Calu3 (cell line): ENCODE measurements around the gene CACNB3. TPM values are rescaled to one million over a fixed set of nuclear protein-coding genes. Genes with fewer than 3 reads are reported as not detected.
A peak's percentile ranks its signal among the peaks of the same experiment; 100 is the strongest.

ENCODE experiments used
- BruUV-seq: library from RNA; stranded (reverse); fragments of 400-500 nt; replicated peaks from 2 replicates; lab custom pipeline; 2021; lab: Mats Ljungman, UMichigan
- CTCF ChIA-PET: fragments of 300-600 bp; sonication (Branson Sonifier 250); formaldehyde crosslinking; loops from one replicate; lab custom pipeline; 2022; ENCODE audit warnings: antibody characterized with exemption; lab: Charles Lee
- DNase-seq: peaks from one replicate; pipeline ENCODE4 v3.0.0; 2022
- H3K27ac Mint-ChIP-seq: one replicate; pipeline ENCODE4 v1.8.0; 2022; ENCODE audit warnings: mixed read lengths; ENCODE audit not compliant: unreplicated experiment
- H3K27me3 Mint-ChIP-seq: one replicate; pipeline ENCODE4 v1.8.0; 2022; ENCODE audit warnings: mixed read lengths; ENCODE audit not compliant: unreplicated experiment
- H3K36me3 Mint-ChIP-seq: one replicate; pipeline ENCODE4 v1.8.0; 2022; ENCODE audit warnings: mild to moderate bottlenecking, moderate library complexity, mixed read lengths; ENCODE audit not compliant: insufficient read depth, unreplicated experiment
- H3K4me1 Mint-ChIP-seq: one replicate; pipeline ENCODE4 v1.8.0; 2022; ENCODE audit warnings: mild to moderate bottlenecking, low read depth, mixed read lengths; ENCODE audit not compliant: unreplicated experiment
- H3K4me3 Mint-ChIP-seq: one replicate; pipeline ENCODE4 v1.8.0; 2022; ENCODE audit warnings: mild to moderate bottlenecking, low read depth, moderate library complexity, mixed read lengths; ENCODE audit not compliant: unreplicated experiment
- H3K9me3 Mint-ChIP-seq: one replicate; pipeline ENCODE4 v1.8.0; 2022; ENCODE audit warnings: low read depth, mixed read lengths; ENCODE audit not compliant: unreplicated experiment
- CTCF ChIP-seq: fragments of 200-600 bp; IDR thresholded peaks from one replicate; pipeline ENCODE4 v1.8.0; 2022; ENCODE audit warnings: antibody characterized with exemption; ENCODE audit not compliant: unreplicated experiment
- intact Hi-C: fragments of 100-400 bp; cut with micrococcal nuclease; formaldehyde crosslinking; loops from one replicate; pipeline ENCODE4 v1.10.0; 2022; ENCODE audit not compliant: unreplicated experiment
- total RNA-seq: library from RNA; stranded (reverse); gene quantifications from 2 replicates; pipeline ENCODE4 v1.2.3, GENCODE V29; 2022

CACNB3 gene
- total RNA-seq, 1 experiment from 2014 or later: 21.1 TPM

GRCh38 chr12:48818831-48819590 is 715 bp downstream of the CACNB3 start:
- no peaks in the 10 kb centered on the region for H3K9me3 Mint-ChIP-seq
- intact Hi-C loops: no loop called here
- no peak overlapping the region for H3K27ac Mint-ChIP-seq
- H3K27me3 Mint-ChIP-seq: peaks cover 13% of the 10 kb centered on the region
- BruUV-seq: no TSS peak
- peak; percentile 57 for DNase-seq
- peaks cover 11% of the 10 kb centered on the region for H3K4me1 Mint-ChIP-seq
- peak overlapping the region; percentile 76 for H3K4me3 Mint-ChIP-seq
- CTCF ChIA-PET: no interaction called here
- H3K36me3 Mint-ChIP-seq: peaks cover 46% of the 10 kb centered on the region
- TF ChIP-seq CTCF: no peak

- peaks cover 34% of the 10 kb centered on the region for H3K36me3 Mint-ChIP-seq
- H3K9me3 Mint-ChIP-seq: no peaks in the 10 kb centered on the region
- no peak overlapping the region for H3K4me3 Mint-ChIP-seq
- H3K4me1 Mint-ChIP-seq: peaks cover 11% of the 10 kb centered on the region
- no peak for DNase-seq
- H3K27me3 Mint-ChIP-seq: peaks cover 13% of the 10 kb centered on the region
- H3K27ac Mint-ChIP-seq: no peak overlapping the region
- CTCF ChIA-PET: interaction anchor here (1.1 kb wide), 1 partner anchor 42 kb away, joined by 3 read pairs; no protein-coding TSS in a partner anchor
- no TSS peak for BruUV-seq
- TF ChIP-seq CTCF: no peak
- intact Hi-C loops: no loop called here
Measured at GRCh38 chr12:48819986-48820725, 1.9 kb downstream of the CACNB3 start.

- CTCF ChIA-PET: interaction anchor here (0.7 kb wide), 1 partner anchor 214 kb away, joined by 3 read pairs; no protein-coding TSS in a partner anchor
- no peaks in the 10 kb centered on the region for H3K9me3 Mint-ChIP-seq
- intact Hi-C loops: no loop called here
- no peak overlapping the region for H3K4me3 Mint-ChIP-seq
- no peak for DNase-seq
- H3K27ac Mint-ChIP-seq: no peak overlapping the region
- no peak for TF ChIP-seq CTCF
- H3K36me3 Mint-ChIP-seq: peaks cover 21% of the 10 kb centered on the region
- no peaks in the 10 kb centered on the region for H3K4me1 Mint-ChIP-seq
- no peaks in the 10 kb centered on the region for H3K27me3 Mint-ChIP-seq
- no TSS peak for BruUV-seq
Measured at GRCh38 chr12:48822139-48822538, 3.8 kb downstream of the CACNB3 start.

GRCh38 chr12:48822711-48823110 is 4.4 kb downstream of the CACNB3 start:
- CTCF ChIA-PET: interaction anchor here (0.7 to 0.9 kb wide), 2 partner anchors 27 to 213 kb away, joined by 3 read pairs; no protein-coding TSS in a partner anchor
- TF ChIP-seq CTCF: no peak
- BruUV-seq: no TSS peak
- Mint-ChIP-seq H3K4me1 (no peaks in the 10 kb centered on the region), H3K27ac (no peak overlapping the region), H3K36me3 (peaks cover 16% of the 10 kb centered on the region), H3K27me3 (no peaks in the 10 kb centered on the region), H3K9me3 (no peaks in the 10 kb centered on the region), H3K4me3 (no peak overlapping the region)
- no peak for DNase-seq
- intact Hi-C loops: no loop called here
